ENCODE results near the gene RBAK.

DNA sequence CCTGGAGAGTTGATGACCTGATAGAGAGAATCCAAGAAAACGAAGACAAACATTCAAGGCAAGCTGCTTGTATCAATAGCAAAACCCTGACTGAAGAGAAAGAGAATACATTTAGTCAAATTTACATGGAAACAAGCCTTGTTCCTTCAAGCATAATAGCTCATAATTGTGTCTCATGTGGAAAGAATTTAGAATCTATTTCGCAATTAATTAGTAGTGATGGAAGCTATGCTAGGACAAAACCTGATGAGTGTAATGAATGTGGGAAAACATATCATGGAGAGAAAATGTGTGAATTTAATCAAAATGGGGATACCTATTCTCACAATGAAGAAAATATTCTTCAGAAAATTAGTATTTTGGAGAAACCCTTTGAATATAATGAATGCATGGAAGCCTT, 18.0 kb downstream of the RBAK start:
- TF ChIP-seq, protein P1, sequence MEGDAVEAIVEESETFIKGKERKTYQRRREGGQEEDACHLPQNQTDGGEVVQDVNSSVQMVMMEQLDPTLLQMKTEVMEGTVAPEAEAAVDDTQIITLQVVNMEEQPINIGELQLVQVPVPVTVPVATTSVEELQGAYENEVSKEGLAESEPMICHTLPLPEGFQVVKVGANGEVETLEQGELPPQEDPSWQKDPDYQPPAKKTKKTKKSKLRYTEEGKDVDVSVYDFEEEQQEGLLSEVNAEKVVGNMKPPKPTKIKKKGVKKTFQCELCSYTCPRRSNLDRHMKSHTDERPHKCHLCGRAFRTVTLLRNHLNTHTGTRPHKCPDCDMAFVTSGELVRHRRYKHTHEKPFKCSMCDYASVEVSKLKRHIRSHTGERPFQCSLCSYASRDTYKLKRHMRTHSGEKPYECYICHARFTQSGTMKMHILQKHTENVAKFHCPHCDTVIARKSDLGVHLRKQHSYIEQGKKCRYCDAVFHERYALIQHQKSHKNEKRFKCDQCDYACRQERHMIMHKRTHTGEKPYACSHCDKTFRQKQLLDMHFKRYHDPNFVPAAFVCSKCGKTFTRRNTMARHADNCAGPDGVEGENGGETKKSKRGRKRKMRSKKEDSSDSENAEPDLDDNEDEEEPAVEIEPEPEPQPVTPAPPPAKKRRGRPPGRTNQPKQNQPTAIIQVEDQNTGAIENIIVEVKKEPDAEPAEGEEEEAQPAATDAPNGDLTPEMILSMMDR (IDR thresholded peaks at IDR 0.05), result no peak
- TF ChIP-seq EZH2 (IDR thresholded peaks at IDR 0.05; ENCODE audit: borderline replicate concordance, insufficient read depth, low read depth, low read length, poor library complexity, severe bottlenecking), result no peak
